DMS 273 (cell line): ENCODE results near the gene KRTAP12-3.
"Not testable (repeated sequence)": the region's sequence is repeated elsewhere in the genome, so short reads cannot be mapped to it uniquely, and the experiment has no call there.

Source experiments
- DNase-seq: peaks from one replicate; lab custom pipeline; 2025; ENCODE audit not compliant: unreplicated experiment; lab: John Stamatoyannopoulos, UW

Gene KRTAP12-3

GRCh38 chr21:44627181-44627822 is 30.4 kb upstream of the KRTAP12-3 start:
- peak; percentile 65 for DNase-seq

GRCh38 chr21:44627831-44628233 is 29.9 kb upstream of the KRTAP12-3 start:
- DNase-seq = not testable (repeated sequence)

DNA sequence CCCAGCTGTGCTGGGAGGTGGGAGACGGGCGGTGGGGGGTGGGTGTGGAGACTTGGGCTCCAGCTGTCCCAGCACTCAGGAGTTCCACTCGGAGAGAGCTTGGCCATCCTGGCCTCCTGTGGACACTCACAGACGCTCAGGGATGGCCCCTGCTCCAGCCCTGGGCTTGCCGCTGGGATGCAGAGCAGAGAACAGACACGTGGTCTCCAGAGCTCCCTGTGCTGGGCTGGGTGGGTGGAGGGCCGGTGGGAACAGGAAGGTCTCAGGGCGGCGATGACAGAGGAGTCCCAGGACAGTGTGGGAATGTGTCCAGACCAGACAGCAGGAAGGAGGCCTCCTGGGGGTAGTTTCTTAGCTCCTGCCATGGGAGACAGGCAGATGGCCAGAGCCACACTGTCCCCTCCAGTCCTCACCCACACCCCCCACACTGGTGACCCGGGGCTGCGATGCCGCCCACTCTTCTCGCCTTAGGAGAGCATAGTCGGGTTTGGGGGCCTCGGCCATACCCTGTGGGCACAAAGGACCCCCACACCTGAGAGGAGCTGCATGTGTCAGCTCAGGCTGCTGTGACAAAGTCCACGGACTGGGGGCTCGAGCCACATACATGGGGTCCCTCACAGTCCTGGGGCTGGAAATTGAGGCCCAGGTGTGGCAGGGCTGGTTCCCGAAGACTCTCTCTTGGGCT is 28.9 kb upstream of the KRTAP12-3 start:
- DNase-seq = no peak

- no peak for DNase-seq
These were observed 27.3 kb upstream of the KRTAP12-3 start for GRCh38 chr21:44630440-44630839.

- DNase-seq = no peak
These were observed 25.7 kb upstream of the KRTAP12-3 start for GRCh38 chr21:44632067-44632466.

- no peak for DNase-seq
These were observed 21.3 kb upstream of the KRTAP12-3 start for GRCh38 chr21:44636209-44637017.

DNA sequence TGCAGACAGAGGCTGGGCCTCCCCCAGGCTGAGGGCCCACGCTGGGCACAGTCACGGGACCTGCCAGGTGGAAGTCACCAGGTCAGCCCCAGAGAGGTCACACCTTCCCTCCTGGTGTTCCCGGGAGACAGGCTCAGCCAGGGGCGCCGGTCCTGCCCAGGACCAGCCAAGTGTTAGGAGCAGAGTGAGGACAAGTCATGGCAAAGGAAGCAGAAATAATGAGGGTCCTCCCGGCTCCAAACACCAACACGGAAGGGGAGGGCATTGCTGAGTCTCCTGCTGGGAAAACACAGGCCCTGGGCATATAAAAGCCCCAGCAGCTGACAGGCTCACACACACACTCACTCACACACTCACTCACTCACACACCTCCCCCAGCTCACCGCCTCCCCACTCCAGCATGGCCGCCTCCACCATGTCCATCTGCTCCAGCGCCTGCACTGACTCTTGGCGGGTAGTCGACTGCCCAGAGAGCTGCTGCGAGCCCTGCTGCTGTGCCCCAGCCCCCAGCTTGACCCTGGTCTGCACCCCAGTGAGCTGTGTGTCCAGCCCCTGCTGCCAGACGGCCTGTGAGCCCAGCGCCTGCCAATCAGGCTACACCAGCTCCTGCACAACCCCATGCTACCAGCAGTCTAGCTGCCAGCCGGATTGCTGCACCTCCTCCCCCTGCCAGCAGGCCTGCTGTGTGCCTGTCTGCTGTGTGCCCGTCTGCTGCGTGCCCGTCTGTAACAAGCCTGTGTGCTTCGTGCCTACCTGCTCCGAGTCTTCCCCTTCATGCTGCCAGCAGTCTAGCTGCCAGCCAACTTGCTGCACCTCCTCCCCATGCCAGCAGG is 20.5 kb upstream of the KRTAP12-3 start, which contains the start of gene KRTAP10-10:
TSS of gene KRTAP10-10 (plus strand) at position 339 of the 833 bp plus-strand sequence. CDS start at position 401, 62 bp downstream.
- DNase-seq = peak; percentile 80

DNA sequence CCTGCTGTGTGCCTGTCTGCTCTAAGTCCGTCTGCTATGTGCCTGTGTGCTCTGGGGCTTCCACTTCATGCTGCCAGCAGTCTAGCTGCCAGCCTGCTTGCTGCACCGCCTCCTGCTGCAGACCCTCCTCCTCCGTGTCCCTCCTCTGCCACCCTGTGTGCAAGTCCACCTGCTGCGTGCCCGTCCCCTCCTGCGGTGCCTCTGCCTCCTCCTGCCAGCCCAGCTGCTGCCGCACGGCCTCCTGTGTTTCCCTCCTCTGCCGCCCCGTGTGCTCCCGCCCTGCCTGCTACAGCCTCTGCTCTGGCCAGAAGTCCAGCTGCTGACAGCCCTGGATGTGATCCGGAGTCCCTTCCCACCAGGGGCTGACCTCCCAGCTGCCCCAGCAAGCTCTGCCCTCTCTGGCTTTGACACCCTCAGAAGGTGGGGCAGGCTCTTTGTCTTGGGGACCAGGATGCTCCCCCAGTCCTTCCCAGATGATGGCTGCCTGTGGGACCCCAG is 19.8 kb upstream of the KRTAP12-3 start:
- DNase-seq = peak; percentile 74

DNA sequence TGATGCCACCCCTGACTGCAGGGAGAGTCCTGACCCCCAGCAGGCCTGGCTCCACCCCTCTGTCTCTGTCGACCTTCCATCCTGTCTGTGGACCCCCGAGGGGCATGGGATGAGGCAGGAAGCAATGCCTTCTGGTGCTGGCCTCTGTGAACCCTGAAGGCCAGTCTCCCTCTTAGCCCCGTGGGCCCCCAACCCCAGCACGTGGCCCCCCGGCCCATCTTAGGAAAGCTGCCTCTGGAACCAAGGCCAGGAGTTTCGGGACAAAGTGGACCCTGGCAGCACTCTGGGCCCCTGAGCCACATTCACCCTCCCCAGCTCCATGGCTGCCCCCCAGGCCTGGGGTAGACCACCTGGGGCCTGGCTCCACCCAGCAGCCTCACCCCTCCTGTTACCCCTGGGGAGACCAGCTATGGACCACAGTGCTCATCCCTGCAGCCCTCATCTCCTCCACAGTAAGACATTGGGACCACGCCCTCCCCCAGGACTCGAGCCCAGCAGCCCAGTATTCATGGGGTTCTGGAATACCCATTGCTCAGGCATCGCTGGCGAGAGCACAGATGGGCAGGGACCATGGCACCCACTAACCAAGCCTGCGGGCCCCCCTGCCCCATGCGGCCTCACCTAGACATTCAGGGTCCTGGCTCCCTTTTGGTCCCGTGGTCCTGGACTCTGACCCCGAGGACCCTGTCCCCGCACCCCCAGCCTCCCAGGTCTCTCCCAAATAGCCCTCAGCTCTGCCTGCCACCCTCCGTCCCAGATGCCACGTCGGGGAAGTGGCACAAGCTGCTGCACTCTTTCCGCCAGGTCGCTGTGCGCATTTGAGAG is 19.0 kb upstream of the KRTAP12-3 start:
- not testable (repeated sequence) for DNase-seq

DNA sequence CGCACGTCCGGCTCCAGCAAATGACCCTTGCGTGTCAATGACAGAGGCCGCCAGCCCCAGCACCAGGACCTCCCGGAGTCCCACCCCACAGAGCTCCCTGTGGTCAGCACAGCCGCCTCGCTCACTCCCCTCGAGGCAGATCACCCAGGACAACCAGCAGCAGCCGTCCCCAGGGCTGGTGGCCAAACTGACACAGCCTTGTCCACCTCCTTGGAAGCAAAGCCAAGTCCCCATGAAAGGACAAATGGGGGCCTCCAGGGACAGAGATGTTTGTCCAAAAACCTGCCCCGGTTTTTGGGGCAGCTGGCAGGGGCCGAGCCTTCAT is 18.4 kb upstream of the KRTAP12-3 start:
- no peak for DNase-seq

- DNase-seq = no peak
These were observed 17.0 kb upstream of the KRTAP12-3 start for GRCh38 chr21:44640761-44641160.

DNA sequence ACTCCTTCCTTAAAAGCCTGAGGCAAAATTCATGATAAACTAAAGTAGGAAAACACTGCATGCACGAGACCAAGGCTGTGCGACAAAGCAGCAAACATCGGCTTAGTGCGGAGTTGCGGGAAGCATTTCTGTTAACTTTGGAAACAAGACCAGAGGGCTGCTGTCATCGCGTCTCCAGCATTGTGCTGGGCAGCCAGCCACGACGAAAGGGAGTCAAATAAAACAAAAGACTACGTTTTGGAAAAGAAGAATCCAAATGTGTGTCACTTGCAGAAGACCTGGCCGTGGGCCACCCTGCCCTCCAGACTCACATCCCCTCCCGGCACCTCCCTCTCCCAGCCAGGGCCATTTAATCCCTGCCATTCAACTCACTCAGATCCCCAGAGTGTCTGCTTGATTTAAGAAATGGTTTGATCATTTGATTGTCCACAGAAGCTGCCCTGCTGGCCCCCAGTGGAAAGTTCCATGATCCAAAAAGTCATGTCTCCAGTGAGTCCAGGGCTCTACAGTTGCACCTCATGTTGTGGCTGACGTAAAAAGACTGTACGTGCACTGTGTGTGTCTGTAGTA is 13.9 kb upstream of the KRTAP12-3 start:
- DNase-seq = no peak

- DNase-seq = no peak
These were observed 12.9 kb upstream of the KRTAP12-3 start for GRCh38 chr21:44644878-44645277.

GRCh38 chr21:44646366-44647221 is 11.1 kb upstream of the KRTAP12-3 start, which contains the start of gene KRTAP10-11:
TSS of gene KRTAP10-11 (plus strand) at chr21:44646414. CDS start at chr21:44646459, 45 bp downstream.
- peak; percentile 83 for DNase-seq

GRCh38 chr21:44647222-44647552 is 10.5 kb upstream of the KRTAP12-3 start:
- DNase-seq = peak; percentile 83

GRCh38 chr21:44648557-44649311 is 9.0 kb upstream of the KRTAP12-3 start:
- no peak for DNase-seq

GRCh38 chr21:44649521-44650100 is 8.1 kb upstream of the KRTAP12-3 start:
- DNase-seq = no peak
